ENCODE measurements around the gene ZNF385C.

GRCh38 chr17:41986634-41987033 is 111.6 kb downstream of the ZNF385C start:
- no peak for TF ChIP-seq POLR2AphosphoS5 (IDR thresholded peaks at IDR 0.05; ENCODE audit: low read depth, low read length)
- TF ChIP-seq TAF1 (IDR thresholded peaks at IDR 0.05; ENCODE audit: low read depth, low read length) = no peak
- TF ChIP-seq POLR2A (IDR thresholded peaks at IDR 0.05; ENCODE audit: low read depth, low read length) = no peak
- TF ChIP-seq PAX5 (IDR thresholded peaks at IDR 0.05; ENCODE audit: insufficient read depth, low read length, severe bottlenecking) = no peak

All from GM12891 (cell line).